Right kidney (tissue), 1 donor: ENCODE results near the gene DCLK2.

Experiments
- DNase-seq: peaks from one replicate; pipeline ENCODE4 v3.0.0-alpha.2; 2016

Gene DCLK2

DNA sequence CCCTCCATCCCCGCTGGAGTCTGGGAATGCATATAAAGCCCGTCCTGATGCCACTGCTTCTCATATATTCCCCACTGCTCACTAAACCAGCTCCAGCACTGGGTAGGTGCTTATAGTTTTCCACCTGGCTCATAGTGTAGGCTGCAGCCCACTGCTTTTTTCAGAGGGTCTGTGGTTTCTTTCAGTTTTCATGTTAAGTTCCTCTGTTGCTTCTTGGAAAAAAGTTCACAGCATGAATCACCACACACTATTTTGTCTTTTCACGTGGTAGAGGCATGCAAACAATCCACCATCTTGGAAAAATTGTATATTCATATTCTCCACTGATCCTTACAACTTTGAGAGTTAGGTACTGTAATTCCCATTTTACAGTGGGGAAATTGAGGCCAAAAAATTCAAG lies 39.4 kb downstream of the DCLK2 start:
- no peak for DNase-seq

- DNase-seq: no peak
These were observed 41.2 kb downstream of the DCLK2 start for GRCh38 chr4:150119492-150119891.

- DNase-seq: no peak
These were observed 44.8 kb downstream of the DCLK2 start for GRCh38 chr4:150123087-150123486.

- DNase-seq: no peak
These were observed 45.8 kb downstream of the DCLK2 start for GRCh38 chr4:150123796-150124677.

DNA sequence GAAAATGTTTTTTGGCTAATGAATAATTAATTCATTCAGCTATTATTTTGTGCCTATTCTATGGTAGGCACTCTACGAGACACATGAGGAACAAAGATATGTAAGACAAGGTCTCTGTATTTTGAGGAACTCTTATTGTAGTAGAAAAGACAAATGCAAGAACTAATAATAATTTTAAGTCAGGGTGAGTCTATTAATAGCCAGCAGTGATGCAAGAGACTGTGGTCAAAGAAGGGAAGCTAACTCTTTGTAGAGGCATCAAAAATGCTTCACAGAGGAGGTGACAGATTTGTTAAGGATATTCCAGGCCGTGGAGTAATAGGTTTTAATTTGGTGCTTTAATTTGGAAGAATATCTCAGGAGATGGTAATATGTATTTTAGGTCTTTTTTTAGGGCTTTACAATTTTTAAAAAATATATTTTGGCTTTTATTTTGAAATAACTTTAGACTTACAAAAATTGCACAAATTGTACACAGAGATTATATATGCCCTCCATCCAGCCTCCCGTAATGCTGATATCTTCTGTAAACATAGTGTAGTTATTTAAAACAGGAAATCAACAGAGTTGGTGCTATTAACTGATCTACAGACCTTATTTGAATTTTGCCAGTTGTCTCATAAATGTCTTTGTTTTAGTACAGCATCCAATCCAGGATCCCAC lies 48.1 kb downstream of the DCLK2 start:
- DNase-seq: no peak

GRCh38 chr4:150126864-150127203 lies 48.6 kb downstream of the DCLK2 start:
- DNase-seq: no peak

GRCh38 chr4:150127757-150128156 lies 49.5 kb downstream of the DCLK2 start:
- no peak for DNase-seq

- DNase-seq: no peak
These were observed 52.7 kb downstream of the DCLK2 start for GRCh38 chr4:150130933-150131332.

DNA sequence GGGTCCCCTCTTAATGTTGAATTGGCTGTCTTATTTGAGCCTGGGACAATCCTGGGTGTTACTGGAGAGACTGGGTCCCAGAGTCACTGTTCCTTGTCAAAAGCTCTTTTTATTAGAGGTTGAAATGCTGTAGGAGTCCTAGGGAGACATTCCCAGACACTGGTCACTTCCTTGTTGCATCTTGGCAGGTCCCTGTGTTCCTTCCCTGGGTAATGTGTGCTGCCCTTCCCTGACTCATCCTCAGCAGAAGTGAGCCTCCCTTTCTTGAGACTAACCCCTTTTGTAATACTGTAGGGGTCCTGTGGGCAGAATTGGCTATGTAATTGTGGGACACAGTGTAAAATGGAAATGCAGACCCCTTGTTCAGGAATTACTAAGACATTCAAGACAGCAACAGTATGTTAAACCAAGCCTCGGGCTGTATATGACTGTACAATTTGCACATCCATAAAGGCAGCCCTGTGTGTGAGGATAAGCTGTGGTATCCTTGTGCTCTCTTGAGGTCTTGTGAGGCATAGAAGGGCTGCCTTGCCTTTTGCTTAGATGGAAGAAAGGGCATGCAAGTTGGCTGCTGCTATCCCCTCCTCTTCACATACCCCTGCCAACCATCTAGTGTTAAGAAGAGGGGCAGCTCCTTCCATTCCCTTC lies 53.5 kb downstream of the DCLK2 start:
- no peak for DNase-seq

- DNase-seq: no peak
These were observed 55.4 kb downstream of the DCLK2 start for GRCh38 chr4:150133605-150134004.

GRCh38 chr4:150135134-150135772 lies 57.0 kb downstream of the DCLK2 start:
- no peak for DNase-seq

DNA sequence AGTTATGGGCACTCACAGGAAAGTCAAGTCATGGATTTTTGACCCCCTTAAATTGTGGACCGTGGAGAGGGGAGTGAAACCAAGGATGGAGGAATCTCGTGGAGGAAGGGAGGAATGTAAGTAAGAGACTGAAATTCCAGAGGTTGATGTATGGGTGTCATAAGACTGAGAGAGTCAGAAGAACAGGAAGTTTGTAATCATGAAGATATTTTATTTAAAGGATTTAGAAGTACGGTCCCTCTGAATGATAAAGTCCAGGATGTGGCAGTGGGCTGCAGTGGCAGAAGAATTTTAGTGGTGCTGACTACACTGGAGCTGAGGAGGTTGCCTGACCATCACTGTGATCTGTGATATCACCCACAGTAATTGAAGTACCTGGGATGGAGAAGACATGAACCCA lies 57.8 kb downstream of the DCLK2 start:
- DNase-seq: no peak

DNA sequence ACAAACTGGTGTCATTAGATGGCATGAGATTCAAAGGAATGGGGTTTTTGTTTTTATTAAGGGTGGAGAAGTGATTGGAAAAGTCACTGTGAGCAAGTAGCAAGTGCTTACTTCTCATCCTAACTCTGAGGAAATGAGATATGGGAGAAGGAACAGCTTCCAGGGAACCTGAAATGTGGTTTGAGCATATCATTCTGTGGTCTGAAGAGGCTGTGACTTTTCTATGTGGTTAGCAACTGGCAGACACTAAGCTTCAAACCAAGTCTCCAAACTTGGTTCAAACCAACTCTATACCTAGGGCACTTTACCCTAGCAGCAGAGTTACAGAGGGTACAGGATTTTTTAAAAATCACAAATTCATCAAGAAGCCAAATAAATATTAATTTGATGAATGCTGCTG lies 58.2 kb downstream of the DCLK2 start:
- DNase-seq: no peak

DNA sequence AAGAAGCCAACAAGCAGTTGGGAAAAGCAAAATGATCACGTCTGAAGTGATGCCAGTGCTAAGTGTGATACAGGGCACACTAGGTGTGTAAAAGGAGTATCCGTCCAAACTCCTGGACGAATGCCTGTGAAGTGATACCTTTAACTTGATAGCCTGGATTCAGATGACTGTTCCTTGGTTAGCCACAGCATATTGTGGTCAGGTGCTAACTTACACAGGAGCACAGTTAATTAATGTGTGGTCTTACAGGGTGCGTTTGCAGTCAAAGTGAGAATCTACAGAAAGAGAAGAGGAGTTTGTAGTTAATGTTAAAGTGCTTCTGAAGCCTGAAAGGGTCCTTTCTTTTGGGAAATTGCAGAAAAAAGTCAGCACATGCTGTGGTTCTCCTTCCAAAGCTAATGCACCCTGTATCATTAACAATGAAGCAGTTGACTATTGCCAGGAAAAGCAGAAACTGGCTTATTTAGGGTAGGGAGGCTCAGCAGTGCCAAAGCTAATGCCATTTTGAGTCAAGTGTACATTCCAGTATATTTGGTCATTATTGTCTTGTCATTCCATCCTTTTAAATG lies 61.1 kb downstream of the DCLK2 start:
- no peak for DNase-seq

GRCh38 chr4:150140774-150141400 lies 62.6 kb downstream of the DCLK2 start:
- no peak for DNase-seq

GRCh38 chr4:150141756-150142155 lies 63.5 kb downstream of the DCLK2 start:
- no peak for DNase-seq

- DNase-seq: no peak
These were observed 64.6 kb downstream of the DCLK2 start for GRCh38 chr4:150142831-150143230.

DNA sequence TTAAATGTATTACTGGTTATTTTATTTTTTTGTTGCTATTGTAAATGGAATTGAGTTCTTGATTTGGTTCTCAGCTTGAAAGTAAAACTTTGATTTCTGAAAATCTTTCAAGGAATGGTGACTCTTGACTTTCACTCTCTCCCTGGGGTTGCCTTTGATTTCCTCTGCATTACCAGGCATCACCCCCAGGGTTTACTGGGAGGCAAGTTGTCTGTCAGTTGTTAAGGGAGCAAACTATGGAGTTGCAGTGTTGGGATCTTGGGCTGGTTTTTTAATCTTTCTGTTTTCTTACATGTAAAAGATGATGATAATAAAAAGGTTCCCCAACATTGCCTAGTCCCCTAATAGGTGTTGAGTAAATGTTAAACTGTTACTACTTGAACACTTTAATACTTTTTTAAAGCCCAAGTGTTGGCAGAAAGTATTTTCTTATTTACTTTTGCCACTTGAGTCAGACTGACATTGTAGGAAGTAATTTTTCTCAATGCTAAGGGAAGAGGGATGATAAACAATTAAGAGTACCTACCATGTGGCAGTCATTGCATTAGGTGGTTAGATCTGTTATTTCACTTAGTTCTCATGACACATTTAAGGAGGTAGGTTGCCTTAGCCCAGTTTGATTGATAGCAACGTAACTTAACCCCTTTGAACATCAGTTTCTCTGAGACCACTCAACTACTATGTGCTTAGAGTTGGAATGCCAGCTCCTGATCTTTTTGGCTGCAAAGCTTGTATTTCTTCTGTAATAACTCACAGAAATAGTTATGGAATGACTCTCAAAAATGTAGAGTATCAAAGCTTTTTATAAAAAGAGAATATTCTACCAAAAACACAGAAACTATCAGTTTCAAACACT lies 67.1 kb downstream of the DCLK2 start:
- no peak for DNase-seq

DNA sequence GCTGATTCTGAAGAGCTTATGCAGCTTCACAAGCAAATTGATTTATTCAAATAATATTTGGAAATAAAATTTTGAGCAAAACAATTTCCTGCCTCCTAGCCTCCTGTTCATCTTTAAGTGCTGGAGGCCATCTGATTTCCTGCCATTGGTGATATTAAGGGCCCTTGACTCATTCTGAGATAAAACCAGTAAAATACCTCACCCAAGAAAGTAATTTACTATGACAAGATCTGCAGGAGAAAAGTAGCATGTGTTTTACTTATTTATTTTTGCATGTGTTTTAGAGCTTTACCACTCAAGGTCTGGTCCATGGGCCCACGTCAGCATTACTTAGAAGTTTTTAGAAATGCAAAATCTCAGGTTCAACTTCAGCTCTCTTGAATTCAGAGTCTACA lies 67.7 kb downstream of the DCLK2 start:
- DNase-seq: no peak

DNA sequence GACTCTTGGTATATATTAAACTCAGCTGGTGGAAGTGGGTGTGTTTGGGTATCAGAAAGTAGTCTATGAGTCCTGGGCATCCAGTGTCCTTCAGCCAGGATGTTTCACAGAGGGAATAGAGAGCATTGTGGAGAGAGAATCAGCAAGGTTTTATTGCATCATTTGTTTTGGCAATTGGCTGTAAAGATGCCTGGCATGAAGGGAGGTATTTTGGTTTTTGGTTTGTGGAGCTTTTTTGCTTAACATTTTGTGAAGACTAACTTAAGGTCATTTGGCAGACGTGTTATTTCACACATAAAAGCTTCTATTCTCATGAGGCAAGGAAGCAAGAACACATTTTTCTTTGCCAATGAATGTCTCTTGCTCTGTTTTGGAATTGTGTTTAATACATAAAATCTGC lies 71.1 kb downstream of the DCLK2 start:
- no peak for DNase-seq

GRCh38 chr4:150150629-150151062 lies 72.4 kb downstream of the DCLK2 start:
- DNase-seq: no peak
